Duodenal mucosa (tissue), 2 donors: ENCODE measurements around the gene PICK1.
"Not testable (repeated sequence)": the region's sequence is repeated elsewhere in the genome, so short reads cannot be mapped to it uniquely, and the experiment has no call there.

ENCODE experiments used
- H3K27ac ChIP-seq: one replicate; pipeline ENCODE4 v1.7.0; 2013; ENCODE audit warnings: low read depth, low read length
- H3K27me3 ChIP-seq, 2 donors: one replicate each; pipeline ENCODE4 v1.7.0; 2013; ENCODE audit warnings: low read length in 2 of 2, control low read depth in 1 of 2; ENCODE audit not compliant: insufficient read depth in 2 of 2, control insufficient read depth in 1 of 2
- H3K36me3 ChIP-seq, 2 donors: one replicate each; pipeline ENCODE4 v1.7.0; 2013; ENCODE audit warnings: low read length in 2 of 2, control low read depth in 1 of 2; ENCODE audit not compliant: insufficient read depth in 2 of 2, control insufficient read depth in 1 of 2
- H3K4me1 ChIP-seq, 2 donors: one replicate each; pipeline ENCODE4 v1.7.0; 2013; ENCODE audit warnings: low read length in 2 of 2, control low read depth in 1 of 2; ENCODE audit not compliant: insufficient read depth in 2 of 2, control insufficient read depth in 1 of 2
- H3K4me3 ChIP-seq, 2 donors: one replicate each; pipeline ENCODE4 v1.7.0; 2013; ENCODE audit warnings: low read length in 2 of 2, low read depth in 1 of 2
- H3K9ac ChIP-seq, 2 donors: one replicate each; pipeline ENCODE4 v1.7.0; 2013; ENCODE audit warnings: low read length in 2 of 2, low read depth in 1 of 2
- H3K9me3 ChIP-seq, 2 donors: one replicate each; pipeline ENCODE4 v1.7.0; 2013; ENCODE audit warnings: low read length in 2 of 2, control low read depth in 1 of 2; ENCODE audit not compliant: control insufficient read depth in 1 of 2

The PICK1 gene

DNA sequence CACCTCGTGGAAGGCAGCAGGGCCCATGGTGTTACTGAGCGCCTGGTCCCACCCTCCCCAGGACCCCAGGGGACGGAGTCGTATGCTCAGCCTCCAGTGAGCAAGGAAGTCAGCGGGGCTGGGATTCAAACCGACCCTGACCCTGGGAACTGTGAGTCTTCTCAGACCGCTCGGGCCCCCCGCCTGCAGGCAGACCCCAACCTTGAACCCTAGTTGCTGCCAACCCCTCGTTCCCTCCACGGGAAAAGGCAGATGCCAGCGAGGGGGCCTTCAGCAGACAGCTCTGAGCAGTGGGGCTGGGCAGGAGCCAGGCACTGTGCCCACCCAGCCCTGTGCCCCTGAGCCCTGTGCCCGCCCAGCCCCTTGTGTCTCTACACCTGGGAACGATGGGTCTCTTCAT, 20.4 kb downstream of the PICK1 start:
- H3K9me3 ChIP-seq: no peaks in the 10 kb centered on the region
- peaks cover 8 to 15% of the 10 kb centered on the region in 2 donors for H3K4me1 ChIP-seq
- peaks cover 10 to 16% of the 10 kb centered on the region in 2 donors for H3K27me3 ChIP-seq
- H3K36me3 ChIP-seq: peaks cover 14 to 23% of the 10 kb centered on the region in 2 donors
- no peak overlapping the region for H3K9ac ChIP-seq
- H3K4me3 ChIP-seq: no peak overlapping the region
- no peak overlapping the region for H3K27ac ChIP-seq

DNA sequence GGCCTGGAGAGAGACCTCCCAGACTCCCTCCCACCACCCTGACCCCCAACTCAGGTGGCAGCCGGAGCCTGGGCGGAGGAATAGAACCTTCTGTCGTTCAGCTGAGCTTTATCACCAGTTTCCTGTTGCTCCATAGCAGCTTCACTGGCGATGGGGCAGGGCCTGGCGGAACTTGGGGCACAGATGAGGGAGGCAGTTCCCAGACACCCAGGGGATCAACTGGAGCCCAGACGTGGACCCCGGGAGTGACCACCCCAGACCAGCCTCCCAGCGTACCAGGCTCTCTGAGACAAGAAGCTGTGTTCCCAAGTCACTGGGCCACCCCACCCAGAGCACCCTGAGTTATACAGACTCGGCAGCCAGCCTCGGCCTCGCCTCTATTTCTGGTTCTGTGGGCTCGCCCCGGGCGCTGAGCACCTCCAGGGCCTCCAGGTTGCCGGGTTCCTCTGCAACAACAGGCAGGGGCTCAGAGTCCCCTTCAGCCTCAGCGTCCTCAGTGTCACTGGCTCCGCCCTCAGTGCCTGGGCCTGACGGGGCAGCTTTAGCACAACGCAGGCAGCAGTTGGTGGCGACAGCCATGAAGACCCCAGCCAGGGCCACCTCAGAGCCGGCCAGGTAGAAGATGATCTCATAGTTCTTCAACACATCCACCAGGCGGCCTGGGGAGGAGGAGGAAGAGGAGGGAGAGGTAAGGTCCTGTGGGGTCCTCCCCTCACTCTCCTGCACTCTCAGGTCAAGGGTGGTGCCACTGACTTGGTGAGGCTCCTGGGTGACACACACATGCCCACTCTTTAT, 21.0 kb downstream of the PICK1 start:
- no peak overlapping the region for H3K27ac ChIP-seq
- no peaks in the 10 kb centered on the region for H3K9me3 ChIP-seq
- H3K9ac ChIP-seq: no peak overlapping the region
- peaks cover 8 to 15% of the 10 kb centered on the region in 2 donors for H3K4me1 ChIP-seq
- H3K4me3 ChIP-seq: no peak overlapping the region
- peaks cover 16% of the 10 kb centered on the region in 2 donors for H3K27me3 ChIP-seq
- peaks cover 7 to 16% of the 10 kb centered on the region in 2 donors for H3K36me3 ChIP-seq

DNA sequence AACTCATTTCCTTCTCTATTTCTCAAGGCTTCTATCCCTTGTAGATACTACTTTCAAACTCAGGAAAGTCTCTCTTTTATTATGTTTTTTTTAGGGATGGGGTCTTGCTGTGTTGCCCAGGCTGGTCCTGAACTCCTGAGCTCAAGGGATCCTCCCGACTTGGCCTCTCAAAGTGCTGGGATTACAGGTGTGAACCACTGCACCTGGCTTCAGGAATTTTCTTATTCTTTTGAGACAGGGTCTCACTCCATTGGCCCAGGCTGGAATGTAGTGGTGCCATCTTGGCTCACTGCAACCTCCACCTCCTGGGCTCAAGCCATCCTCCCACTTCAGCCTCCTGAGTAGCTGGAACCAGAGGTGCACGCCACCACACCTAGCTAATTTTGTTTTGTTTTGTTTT, 22.0 kb downstream of the PICK1 start:
- H3K4me3 ChIP-seq, H3K9me3 ChIP-seq, H3K9ac ChIP-seq, H3K27ac ChIP-seq, H3K36me3 ChIP-seq: not testable (repeated sequence)
- Histone ChIP-seq H3K27me3 (peaks cover 16 to 22% of the 10 kb centered on the region in 2 donors), H3K4me1 (peaks cover 8 to 15% of the 10 kb centered on the region in 2 donors)

DNA sequence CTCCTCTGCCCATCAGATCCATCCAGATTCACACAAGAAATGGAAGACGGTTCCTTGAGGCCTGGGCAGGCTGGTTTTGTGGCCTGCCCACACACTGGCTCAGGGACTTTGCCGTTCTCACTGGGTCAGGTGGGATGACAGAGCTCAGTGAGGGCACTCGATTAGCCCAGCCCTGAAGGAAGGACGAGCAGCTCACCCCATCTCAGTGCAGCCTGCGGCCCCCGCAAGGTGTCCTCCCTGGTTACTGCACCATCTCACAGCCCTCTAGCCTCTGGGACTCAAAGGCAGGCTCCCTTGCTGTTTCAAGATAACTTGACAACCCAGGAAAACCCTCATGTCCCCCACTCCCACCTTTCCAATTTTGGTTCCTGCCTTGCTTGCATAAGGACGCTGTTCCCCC, 22.6 kb downstream of the PICK1 start:
- Histone ChIP-seq H3K4me3 (no peak overlapping the region), H3K9me3 (no peaks in the 10 kb centered on the region), H3K27ac (no peak overlapping the region), H3K9ac (no peak overlapping the region), H3K4me1 (peaks cover 8 to 15% of the 10 kb centered on the region in 2 donors), H3K27me3 (peaks cover 16 to 22% of the 10 kb centered on the region in 2 donors), H3K36me3 (peaks cover 2 to 9% of the 10 kb centered on the region in 2 donors)

- H3K9me3 ChIP-seq: no peaks in the 10 kb centered on the region
- H3K36me3 ChIP-seq: peaks cover 0 to 11% of the 10 kb centered on the region in 2 donors
- no peak overlapping the region for H3K4me3 ChIP-seq
- H3K4me1 ChIP-seq: peaks cover 8 to 15% of the 10 kb centered on the region in 2 donors
- no peak overlapping the region for H3K27ac ChIP-seq
- H3K27me3 ChIP-seq: peaks cover 16 to 22% of the 10 kb centered on the region in 2 donors
- no peak overlapping the region for H3K9ac ChIP-seq
These were observed 23.3 kb downstream of the PICK1 start for GRCh38 chr22:38080474-38080849.

GRCh38 chr22:38080850-38081635, 23.8 kb downstream of the PICK1 start:
- H3K9ac ChIP-seq: no peak overlapping the region
- H3K9me3 ChIP-seq: no peaks in the 10 kb centered on the region

GRCh38 chr22:38081636-38081940, 24.4 kb downstream of the PICK1 start:
- no peak overlapping the region for H3K4me3 ChIP-seq
- H3K27me3 ChIP-seq: peaks cover 16 to 22% of the 10 kb centered on the region in 2 donors
- no peak overlapping the region for H3K9ac ChIP-seq
- H3K36me3 ChIP-seq: peaks cover 0 to 19% of the 10 kb centered on the region in 2 donors
- no peaks in the 10 kb centered on the region for H3K9me3 ChIP-seq
- H3K4me1 ChIP-seq: peaks cover 8 to 15% of the 10 kb centered on the region in 2 donors
- no peak overlapping the region for H3K27ac ChIP-seq

More at GRCh38 chr22:38080850-38081635, 23.8 kb downstream of the PICK1 start:
- Histone ChIP-seq H3K4me1 (peaks cover 8 to 15% of the 10 kb centered on the region in 2 donors), H3K36me3 (peaks cover 0 to 15% of the 10 kb centered on the region in 2 donors), H3K27me3 (peaks cover 16 to 22% of the 10 kb centered on the region in 2 donors), H3K4me3 (peak overlapping the region; percentile 29 to 57), H3K27ac (no peak overlapping the region)

GRCh38 chr22:38081941-38082828, 25.0 kb downstream of the PICK1 start:
- H3K36me3 ChIP-seq: peaks cover 4 to 21% of the 10 kb centered on the region in 2 donors
- peaks cover 8 to 15% of the 10 kb centered on the region in 2 donors for H3K4me1 ChIP-seq
- no peaks in the 10 kb centered on the region for H3K9me3 ChIP-seq
- H3K27me3 ChIP-seq: peaks cover 16 to 22% of the 10 kb centered on the region in 2 donors
- no peak overlapping the region for H3K4me3 ChIP-seq
- no peak overlapping the region for H3K27ac ChIP-seq
- H3K9ac ChIP-seq: no peak overlapping the region

GRCh38 chr22:38082986-38083710, 25.9 kb downstream of the PICK1 start:
- Histone ChIP-seq H3K9ac (no peak overlapping the region), H3K4me1 (peaks cover 8 to 15% of the 10 kb centered on the region in 2 donors), H3K4me3 (no peak overlapping the region), H3K9me3 (no peaks in the 10 kb centered on the region), H3K36me3 (peaks cover 9 to 31% of the 10 kb centered on the region in 2 donors), H3K27me3 (peaks cover 16 to 22% of the 10 kb centered on the region in 2 donors), H3K27ac (no peak overlapping the region)
